Effector CD4-positive, alpha-beta T cell (primary cell): ENCODE data around the gene C17orf100.
"Not testable (repeated sequence)": the region's sequence is repeated elsewhere in the genome, so short reads cannot be mapped to it uniquely, and the experiment has no call there.

ENCODE experiments used
- DNase-seq: peaks from one replicate; pipeline ENCODE4 v3.0.0-alpha.2; 2020

C17orf100 gene

GRCh38 chr17:6670571-6670970 is 19.0 kb downstream of the C17orf100 start:
- no peak for DNase-seq

GRCh38 chr17:6670999-6671398 is 19.4 kb downstream of the C17orf100 start:
- no peak for DNase-seq

- DNase-seq: no peak
These were observed 19.9 kb downstream of the C17orf100 start for GRCh38 chr17:6671431-6671830.

- DNase-seq: no peak
These were observed 23.0 kb downstream of the C17orf100 start for GRCh38 chr17:6674586-6674985.

GRCh38 chr17:6675201-6675825 is 23.8 kb downstream of the C17orf100 start:
- DNase-seq: no peak

GRCh38 chr17:6676802-6677157 is 25.2 kb downstream of the C17orf100 start:
- DNase-seq: no peak

GRCh38 chr17:6677158-6677831 is 25.7 kb downstream of the C17orf100 start:
- no peak for DNase-seq

GRCh38 chr17:6677946-6678345 is 26.4 kb downstream of the C17orf100 start:
- DNase-seq: no peak

- no peak for DNase-seq
These were observed 27.7 kb downstream of the C17orf100 start for GRCh38 chr17:6679241-6679640.

- DNase-seq: no peak
These were observed 29.6 kb downstream of the C17orf100 start for GRCh38 chr17:6681176-6681575.

- DNase-seq: no peak
These were observed 30.1 kb downstream of the C17orf100 start for GRCh38 chr17:6681671-6682070.

GRCh38 chr17:6682339-6682738 is 30.8 kb downstream of the C17orf100 start:
- DNase-seq: no peak

GRCh38 chr17:6683081-6683684 is 31.6 kb downstream of the C17orf100 start:
- DNase-seq: no peak

GRCh38 chr17:6683730-6684459 is 32.3 kb downstream of the C17orf100 start:
- no peak for DNase-seq

- no peak for DNase-seq
These were observed 32.9 kb downstream of the C17orf100 start for GRCh38 chr17:6684460-6684783.

- no peak for DNase-seq
These were observed 33.6 kb downstream of the C17orf100 start for GRCh38 chr17:6684881-6685767.

GRCh38 chr17:6686026-6686425 is 34.5 kb downstream of the C17orf100 start:
- no peak for DNase-seq

GRCh38 chr17:6688944-6689343 is 37.4 kb downstream of the C17orf100 start:
- DNase-seq: no peak

GRCh38 chr17:6690641-6691040 is 39.1 kb downstream of the C17orf100 start:
- DNase-seq: no peak

GRCh38 chr17:6691546-6691945 is 40.0 kb downstream of the C17orf100 start:
- DNase-seq: no peak

- not testable (repeated sequence) for DNase-seq
These were observed 40.4 kb downstream of the C17orf100 start for GRCh38 chr17:6691958-6692357.

GRCh38 chr17:6695051-6695450 is 43.5 kb downstream of the C17orf100 start:
- no peak for DNase-seq

GRCh38 chr17:6695565-6695964 is 44.0 kb downstream of the C17orf100 start:
- no peak for DNase-seq
